ENCODE data around the gene ATP5F1D. TPM values are rescaled to one million over a fixed set of nuclear protein-coding genes. Genes with fewer than 3 reads are reported as not detected.

ATP5F1D gene
- total and polyA plus RNA-seq, 2 of the 13 experiments (the other 11 are each of a cell fraction or from before 2014, with no cell fraction given), result 39.4 to 78.7 TPM

GRCh38 chr19:1269478-1270212 is 28.1 kb downstream of the ATP5F1D start (continued):
- peak; percentile 90 for TF ChIP-seq ARID4A (CRISPR knock-in tag; IDR thresholded peaks at IDR 0.05; ENCODE audit: borderline replicate concordance)
- no peak for TF ChIP-seq MAF1 (CRISPR knock-in tag; IDR thresholded peaks at IDR 0.05; ENCODE audit: borderline replicate concordance)
- no peak for TF ChIP-seq ZNF879 (CRISPR knock-in tag; IDR thresholded peaks at IDR 0.05)
- TF ChIP-seq GMEB1 (CRISPR knock-in tag; IDR thresholded peaks at IDR 0.05; ENCODE audit: borderline replicate concordance), result peak; percentile 33; the same call in 1 of the 2 replicates
- TF ChIP-seq ZNF609 (CRISPR knock-in tag; IDR thresholded peaks at IDR 0.05; ENCODE audit: borderline replicate concordance), result no peak
- no peak for TF ChIP-seq NFYB (CRISPR knock-in tag; IDR thresholded peaks at IDR 0.05)
- TF ChIP-seq HMG20B (CRISPR knock-in tag; conservative IDR thresholded peaks at IDR 0.05), result no peak
- TF ChIP-seq MTA3 (CRISPR knock-in tag; IDR thresholded peaks at IDR 0.05), result no peak
- TF ChIP-seq KLF16 (CRISPR knock-in tag; IDR thresholded peaks at IDR 0.05), result 0 out of 4 replicates have a peak, but pooled peaks of 1 of the 2 experiments have one; percentile 17
- TF ChIP-seq EP300 (IDR thresholded peaks at IDR 0.05; ENCODE audit: low read depth in 2 of 2, low read length in 2 of 2), result peak in 1 of 2 experiments; percentile 29; a peak in 1 of 4 replicates
- no peak for TF ChIP-seq EP300 (CRISPR knock-in tag; IDR thresholded peaks at IDR 0.05; ENCODE audit: borderline replicate concordance)
- no peak for TF ChIP-seq ZFYVE20 (CRISPR knock-in tag; IDR thresholded peaks at IDR 0.05; ENCODE audit: borderline replicate concordance, low read depth)
- no peak for TF ChIP-seq ZNF460 (CRISPR knock-in tag; IDR thresholded peaks at IDR 0.05; ENCODE audit: borderline replicate concordance)
- no peak for TF ChIP-seq RCOR2 (CRISPR knock-in tag; IDR thresholded peaks at IDR 0.05)
- TF ChIP-seq ZNF383 (CRISPR knock-in tag; IDR thresholded peaks at IDR 0.05; ENCODE audit: borderline replicate concordance), result no peak
- TF ChIP-seq ASH2L (IDR thresholded peaks at IDR 0.05; ENCODE audit: insufficient read length, low read depth, low read length), result peak; percentile 37
- TF ChIP-seq SMAD3 (CRISPR knock-in tag; IDR thresholded peaks at IDR 0.05), result 0 out of 2 replicates have a peak, but pooled peaks have one; percentile 43
- peak; percentile 72; the same call in 1 of the 2 replicates for TF ChIP-seq ZNF510 (CRISPR knock-in tag; IDR thresholded peaks at IDR 0.05; ENCODE audit: low read depth)

All from HepG2 (cell line).